ENCODE results near the gene COL4A2.

Gene COL4A2

DNA sequence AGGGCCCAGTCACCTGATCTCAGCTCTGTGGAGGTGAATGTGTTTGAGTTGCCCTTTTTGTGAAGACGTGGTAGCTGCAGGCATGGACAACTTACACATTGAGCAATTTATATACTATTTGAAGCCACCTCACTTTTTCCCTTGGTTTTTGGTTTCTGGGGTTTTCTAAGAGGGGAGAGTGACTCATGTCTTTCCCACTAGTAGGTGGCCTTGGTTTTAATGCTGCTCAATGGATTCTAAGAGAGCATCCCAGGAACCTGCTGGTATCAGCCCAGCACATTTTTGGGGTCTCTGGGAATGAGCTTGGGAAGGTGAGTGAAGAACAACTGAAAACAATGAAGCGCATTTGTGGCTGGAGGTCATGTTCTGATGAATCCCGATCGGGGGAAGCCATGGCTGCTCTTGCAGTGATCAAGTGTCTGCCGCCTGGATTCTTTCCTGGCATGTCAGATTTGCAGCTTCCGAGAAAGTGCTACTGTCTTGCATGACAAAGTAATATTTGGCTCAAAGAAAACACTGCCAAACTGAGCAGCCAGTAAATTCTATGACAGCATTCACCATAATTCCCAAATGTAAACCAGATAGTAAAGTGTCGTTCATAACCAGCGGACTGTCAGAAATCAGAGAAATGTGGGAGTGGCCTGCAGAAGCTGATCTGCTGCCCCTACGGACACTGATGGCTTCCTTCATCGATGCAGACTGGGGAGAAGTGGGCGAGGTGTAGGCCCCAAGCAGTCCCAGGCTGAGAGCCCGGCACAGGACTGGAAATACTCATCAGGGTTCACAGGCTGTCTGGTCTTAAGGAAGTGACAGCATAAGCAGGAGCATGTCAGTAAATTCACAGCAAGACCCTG lies 98.7 kb downstream of the COL4A2 start:
- no peak for DNase-seq

GRCh38 chr13:110407021-110407420 lies 99.9 kb downstream of the COL4A2 start:
- DNase-seq, result no peak

DNA sequence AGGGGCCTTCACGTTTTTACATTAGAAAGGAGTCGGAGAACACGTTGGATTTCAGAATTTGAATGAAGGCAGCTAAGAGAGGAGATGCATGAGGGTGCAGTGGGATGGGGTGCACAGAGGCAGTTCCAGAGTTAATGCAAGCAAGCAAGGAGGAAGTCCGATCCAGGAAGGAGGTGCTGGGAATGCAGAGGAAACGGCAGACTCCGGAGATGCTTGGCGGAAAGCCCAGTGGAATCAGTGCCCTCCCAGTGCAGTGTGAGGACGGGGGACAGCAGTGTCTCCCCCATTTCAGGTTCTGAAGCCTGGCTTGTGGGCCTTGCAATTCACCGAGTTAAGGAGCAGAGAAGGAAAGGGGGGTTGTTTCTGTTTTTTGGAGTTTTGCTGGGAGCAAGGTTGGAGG lies 100.4 kb downstream of the COL4A2 start:
- no peak for DNase-seq

DNA sequence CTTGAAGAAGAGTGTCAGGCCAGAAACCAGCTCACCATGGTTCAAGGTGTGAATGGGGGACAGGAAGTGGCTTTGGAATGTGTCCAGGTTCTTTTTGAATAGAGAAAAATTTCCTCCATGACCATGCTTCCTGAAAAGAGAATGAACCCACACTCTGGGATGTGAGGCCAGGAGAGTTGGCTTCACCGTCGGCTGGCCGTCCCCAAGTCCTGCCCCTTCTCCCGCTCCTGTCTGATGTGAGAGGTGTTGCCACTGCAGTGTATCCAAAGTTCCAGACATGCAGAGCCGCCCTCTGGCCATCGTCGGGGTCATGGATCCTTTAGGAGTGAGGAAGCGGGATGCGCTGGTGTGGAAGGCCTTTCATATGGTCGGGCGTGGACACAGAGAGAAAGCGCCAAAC lies 101.2 kb downstream of the COL4A2 start:
- no peak for DNase-seq

GRCh38 chr13:110409581-110409992 lies 102.5 kb downstream of the COL4A2 start:
- DNase-seq, result no peak

GRCh38 chr13:110410000-110410399 lies 102.9 kb downstream of the COL4A2 start:
- DNase-seq, result no peak

- DNase-seq, result no peak
Measured at GRCh38 chr13:110410936-110411687, 104.0 kb downstream of the COL4A2 start.

GRCh38 chr13:110411688-110412059 lies 104.6 kb downstream of the COL4A2 start:
- DNase-seq, result no peak

- peak; percentile 81 for DNase-seq
Measured at GRCh38 chr13:110412132-110412914, 105.2 kb downstream of the COL4A2 start.

DNA sequence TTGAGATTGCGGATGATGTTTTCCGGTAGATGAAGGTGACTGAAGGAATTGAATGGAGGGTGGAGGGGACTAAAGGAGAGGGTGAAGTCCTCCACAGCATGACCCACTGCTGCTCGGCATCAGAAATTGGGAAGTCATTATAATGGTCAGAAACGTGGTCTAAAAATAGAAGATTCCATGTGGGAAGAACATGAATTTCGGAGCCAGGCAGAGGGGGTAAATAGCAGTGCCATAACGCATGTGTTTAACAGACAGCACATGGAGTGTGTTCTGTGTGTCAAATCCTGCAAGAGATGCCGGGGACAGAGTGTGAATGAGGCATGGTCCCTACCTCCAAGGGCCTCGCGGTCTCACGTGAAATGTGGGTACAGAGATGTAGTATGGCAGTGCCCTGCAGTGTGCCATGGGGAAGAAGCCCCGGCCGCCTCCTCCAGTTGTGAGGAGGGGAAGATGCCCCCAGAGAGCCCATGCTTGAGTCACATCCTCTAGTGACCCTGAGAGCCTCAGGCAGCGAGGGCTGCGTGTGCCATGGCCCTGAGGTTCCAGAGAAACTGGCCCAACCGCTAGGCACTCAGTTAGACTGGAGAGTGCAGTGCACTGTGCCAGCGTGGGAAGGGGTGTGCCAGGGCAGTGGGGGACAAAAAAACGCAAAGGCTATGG lies 106.1 kb downstream of the COL4A2 start:
- DNase-seq, result no peak

DNA sequence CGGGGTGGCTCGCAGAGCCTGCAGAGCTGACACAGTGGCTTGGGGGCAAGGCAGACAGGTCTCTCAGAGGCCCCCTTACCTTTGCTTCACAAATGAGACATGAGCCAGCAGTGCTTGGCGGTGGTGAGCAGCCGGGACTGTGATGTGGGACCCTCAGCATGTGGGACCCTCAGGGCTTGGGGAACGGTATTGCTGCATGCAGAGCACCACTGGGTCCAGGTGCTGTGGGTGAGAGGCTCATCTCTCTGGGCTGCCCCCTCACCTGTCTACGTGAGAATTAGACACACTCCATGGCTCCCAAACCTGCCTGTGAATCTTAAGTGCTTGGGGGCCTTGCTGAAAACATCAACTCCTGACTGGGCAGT lies 106.6 kb downstream of the COL4A2 start:
- DNase-seq, result no peak

DNA sequence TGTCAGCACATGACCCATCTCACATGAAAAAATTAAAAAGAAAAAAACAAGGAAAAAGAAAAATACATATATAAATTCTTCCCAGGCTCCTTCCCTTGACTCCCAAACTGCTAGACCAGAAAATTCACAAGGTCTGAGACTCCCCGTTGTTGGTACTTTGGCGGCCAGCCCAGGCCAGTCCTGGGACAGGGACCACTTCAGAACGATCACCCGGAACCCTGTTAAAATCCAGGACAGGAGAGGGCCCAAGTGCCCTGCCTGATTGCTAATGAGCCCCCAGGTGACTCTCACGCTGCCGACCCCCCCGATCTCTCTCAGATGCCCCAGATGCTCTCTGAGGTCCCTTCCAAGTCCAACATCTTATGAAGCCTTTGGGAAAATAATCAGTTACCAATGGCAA lies 107.2 kb downstream of the COL4A2 start:
- no peak for DNase-seq

DNA sequence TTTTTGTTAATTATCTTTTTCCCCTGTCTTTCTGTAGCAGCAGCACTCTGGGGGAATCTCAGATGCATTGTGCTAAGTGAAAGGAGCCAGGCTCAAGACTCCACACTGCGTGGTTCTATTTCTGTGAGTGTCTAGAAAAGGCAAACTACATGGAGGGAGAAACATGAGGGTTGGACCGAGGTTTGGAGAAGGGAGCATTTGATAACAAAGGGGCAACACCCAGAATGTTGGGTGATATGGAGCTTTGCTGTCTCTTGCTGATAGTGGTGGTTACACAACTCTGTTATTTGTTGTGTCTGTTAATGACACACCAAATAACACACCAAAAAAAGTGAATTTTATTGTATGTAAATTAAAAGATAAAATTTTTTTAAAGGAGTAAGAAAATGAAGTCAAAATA lies 107.8 kb downstream of the COL4A2 start:
- no peak for DNase-seq

- no peak for DNase-seq
Measured at GRCh38 chr13:110415669-110416068, 108.6 kb downstream of the COL4A2 start.

GRCh38 chr13:110416131-110417025 lies 109.3 kb downstream of the COL4A2 start:
- DNase-seq, result no peak

DNA sequence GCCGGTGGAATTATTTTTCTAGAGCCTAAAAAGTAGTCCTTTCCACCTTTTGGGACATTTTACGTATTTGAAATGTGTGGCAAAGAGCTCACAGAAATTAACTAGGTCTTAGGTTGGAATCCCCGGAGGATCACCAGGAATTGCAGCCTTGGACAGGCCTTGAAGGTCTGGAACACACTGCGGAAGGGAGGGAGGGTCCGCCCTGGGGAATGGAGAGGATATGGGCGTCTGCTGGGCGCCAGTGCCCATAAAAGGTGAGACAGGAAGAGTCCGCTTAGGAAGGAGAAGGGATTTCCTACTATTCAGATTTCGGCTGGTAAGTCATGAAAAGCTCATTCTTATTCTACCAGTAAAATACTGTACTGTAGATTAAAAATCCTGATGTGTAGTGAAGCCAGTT lies 111.9 kb downstream of the COL4A2 start:
- no peak for DNase-seq

- no peak for DNase-seq
Measured at GRCh38 chr13:110419381-110419791, 112.3 kb downstream of the COL4A2 start.

DNA sequence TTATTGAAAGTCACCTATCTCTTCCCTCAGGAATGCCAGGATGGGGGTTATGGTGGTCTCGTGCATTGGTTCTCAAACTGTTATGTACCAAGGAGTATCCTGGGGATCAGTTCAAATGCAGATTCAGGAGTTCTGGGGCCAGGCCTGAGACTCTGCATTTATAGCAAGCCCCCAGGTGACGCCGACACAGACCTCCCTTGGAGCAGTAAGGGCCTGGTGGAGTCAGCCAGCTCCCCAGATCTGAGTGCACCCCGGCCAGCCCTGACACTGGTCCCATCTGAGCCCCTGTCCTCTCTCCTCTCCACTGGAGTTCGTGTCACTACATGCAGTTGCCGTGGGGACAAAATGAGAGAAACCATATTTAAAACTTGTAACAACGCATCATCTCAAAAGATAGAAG lies 112.9 kb downstream of the COL4A2 start:
- DNase-seq, result no peak

DNA sequence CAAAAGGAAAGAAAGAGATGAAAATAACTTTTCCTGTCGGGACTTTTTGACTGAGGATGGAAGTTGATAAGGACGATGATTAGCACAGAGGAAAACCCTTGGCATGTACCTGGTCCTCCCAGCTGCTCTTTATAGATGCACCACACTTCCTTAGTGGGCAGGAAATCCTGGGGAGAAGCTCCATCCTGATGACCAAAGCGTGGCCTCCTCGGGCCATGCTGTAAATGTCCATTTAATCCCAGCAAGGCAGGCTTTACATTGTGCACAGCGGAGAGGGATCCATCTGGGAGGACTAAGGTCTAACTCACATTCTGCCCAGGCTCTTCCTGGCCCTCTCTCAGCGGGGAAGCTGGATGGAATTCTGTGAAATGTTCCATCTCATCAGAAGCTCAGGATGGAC lies 113.5 kb downstream of the COL4A2 start:
- DNase-seq, result no peak

GRCh38 chr13:110421061-110421460 lies 114.0 kb downstream of the COL4A2 start:
- no peak for DNase-seq

GRCh38 chr13:110421696-110422385 lies 114.8 kb downstream of the COL4A2 start:
- DNase-seq, result no peak
